GM21367 (cell line): Measurements from ENCODE around the gene ZDHHC5.
"Not testable (repeated sequence)": the region's sequence is repeated elsewhere in the genome, so short reads cannot be mapped to it uniquely, and the experiment has no call there.

Experiments
- ATAC-seq: cut with Tn5 transposase; IDR thresholded peaks from one replicate; pipeline ENCODE4 v1.9.1; 2021; ENCODE audit not compliant: unreplicated experiment

ZDHHC5 gene

DNA sequence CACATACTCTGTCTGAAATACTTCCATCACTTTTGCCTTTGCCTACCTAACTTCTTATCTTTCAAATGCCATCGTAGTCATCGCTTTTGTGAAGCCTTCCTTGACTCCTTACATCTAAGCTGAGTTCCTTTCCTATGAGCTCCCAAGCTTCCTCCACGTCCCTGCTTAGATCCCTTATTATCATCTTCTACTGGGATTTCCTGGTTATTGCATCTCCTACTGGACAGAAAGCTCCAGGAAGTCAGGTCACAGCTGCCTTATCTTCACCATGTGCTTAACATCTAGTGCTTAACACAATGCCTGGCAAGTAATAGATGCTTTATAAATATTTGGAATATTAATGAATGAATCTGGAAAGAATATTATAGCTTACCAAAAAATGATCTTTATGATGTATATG is 24.1 kb upstream of the ZDHHC5 start:
- ATAC-seq, result no peak

DNA sequence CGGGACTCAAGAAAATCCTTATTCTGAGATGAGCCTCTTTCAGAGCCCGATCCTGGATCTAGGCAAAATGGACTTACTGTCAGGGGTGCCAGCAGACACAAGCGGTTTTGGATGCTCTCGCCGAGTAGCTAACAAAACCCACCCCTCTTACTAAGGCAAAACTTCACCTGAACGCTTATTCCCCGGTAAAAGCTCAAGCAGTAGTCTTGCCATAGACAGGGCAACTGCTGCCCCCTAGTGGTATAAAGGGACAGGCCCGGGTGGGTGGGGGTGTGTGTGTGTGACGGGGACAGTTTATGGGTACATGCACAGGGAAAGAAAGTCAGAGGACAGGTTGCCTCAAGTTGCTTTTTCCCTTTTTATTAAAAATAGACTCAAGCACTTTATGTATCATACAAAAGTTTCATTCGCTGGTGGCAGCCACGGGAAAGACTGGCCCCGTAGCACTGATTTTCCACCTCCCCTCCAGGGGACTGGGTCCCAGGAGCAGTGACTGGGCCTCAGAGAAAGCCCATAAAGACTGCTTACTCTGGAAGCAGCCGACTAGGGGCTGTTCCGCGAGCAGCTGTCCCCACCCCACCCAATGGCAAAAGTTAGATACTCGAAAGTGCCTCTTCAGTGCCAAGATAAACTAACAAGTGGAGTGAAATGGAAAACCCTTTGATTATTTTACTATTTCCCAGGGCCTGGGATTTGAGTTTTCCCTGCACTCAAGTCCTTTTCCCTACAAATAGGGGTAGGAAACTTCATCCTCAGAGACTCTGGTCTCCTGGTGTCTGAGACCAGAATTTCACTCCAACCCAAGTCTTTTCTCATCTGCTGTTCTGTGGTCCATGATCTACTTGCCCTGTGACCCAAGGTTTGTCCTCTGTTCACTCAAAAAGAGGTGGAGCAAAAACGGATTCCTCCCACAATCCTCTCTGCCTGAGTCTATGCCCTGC is 22.9 kb upstream of the ZDHHC5 start:
- peak; percentile 48 for ATAC-seq

DNA sequence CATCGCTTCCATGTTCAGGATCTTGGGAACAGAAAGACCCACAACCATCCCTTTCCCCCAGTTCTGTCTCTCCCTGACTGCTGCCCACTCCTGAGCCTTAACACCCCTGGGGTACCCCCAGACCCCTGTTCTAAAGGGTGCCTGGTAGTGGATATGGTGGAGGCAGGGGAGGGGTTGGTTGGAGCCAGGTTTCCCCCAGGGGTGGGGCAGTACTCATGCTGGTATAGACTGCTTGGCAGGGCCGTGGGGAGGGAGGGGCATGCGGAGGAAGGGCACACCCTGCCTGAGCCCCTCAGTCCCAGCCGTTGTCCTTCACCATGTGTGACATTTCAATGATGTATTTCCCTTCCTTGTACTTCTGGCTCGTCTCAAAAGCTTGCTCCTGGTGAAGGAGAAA is 22.2 kb upstream of the ZDHHC5 start:
- ATAC-seq, result no peak

DNA sequence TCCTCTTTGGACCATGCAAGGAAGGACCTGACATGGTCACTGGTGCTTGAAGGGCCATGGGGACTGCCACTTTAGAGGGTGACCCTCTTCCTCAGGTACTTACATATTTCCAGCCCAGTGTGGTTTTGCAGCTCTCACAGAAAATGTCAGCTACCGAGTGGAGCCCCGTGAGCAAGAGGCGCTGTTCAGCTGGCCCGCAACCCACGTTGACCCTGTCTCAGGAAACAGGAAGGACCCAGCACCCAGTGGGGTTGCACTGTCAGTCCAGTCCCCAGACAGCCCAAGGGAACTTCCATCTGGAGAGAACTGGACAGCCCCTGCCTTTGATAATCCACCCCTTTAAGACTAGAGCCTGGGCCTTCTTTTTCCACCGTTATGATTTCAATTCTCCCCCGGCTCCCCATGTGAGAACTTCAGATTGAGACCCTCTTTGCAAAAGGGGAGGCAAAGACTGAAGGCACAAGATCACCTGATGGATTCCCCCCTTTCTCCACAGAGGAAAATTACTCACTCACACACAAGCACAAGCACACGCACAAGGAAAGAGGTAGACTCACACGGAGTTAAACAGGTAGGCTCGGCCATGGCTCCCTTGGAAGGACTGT is 21.6 kb upstream of the ZDHHC5 start:
- ATAC-seq, result no peak

DNA sequence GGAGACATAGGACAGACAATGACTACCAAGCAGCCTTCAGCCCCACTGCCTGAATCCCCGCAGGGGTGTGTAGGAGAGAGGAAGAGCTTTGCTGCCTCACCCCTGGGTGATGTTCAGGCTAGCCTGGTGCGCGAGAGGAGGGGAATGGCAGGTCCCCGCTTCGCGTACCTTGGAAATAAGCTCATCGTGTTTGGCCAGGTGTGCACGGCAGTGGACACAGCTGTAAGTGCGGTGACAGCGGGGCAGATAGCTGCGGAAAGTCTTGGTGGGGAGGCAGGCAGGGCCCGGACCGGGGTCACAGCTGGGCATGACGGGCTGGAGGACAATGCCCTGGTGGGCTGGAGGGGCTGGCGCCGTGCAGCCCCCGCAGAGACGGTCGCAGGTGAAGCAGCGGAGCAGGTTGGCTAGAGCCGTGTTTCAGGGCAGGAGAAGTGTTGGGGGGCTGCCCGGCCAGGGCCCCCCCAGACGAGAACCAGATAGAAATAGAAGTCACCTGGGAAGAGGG is 21.1 kb upstream of the ZDHHC5 start:
- ATAC-seq, result no peak

DNA sequence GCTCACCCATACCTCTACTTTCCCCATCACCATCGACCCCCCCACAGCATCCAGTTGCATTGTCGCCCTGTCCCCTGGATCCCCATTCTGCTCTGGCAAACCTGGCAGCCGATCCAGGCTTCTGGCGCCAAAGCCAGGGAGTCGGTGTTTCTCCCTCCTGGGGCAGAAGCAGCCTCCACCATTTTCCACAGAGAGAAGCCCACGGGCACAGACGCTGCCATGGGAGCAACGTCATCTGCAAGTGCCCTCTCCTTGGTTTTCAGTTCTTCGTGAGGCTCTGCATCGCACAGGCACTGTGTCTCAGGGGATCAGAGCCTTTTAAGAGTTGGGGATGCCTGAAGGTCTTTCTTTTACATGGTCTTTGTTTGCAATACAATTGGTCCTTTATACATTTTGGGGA is 20.5 kb upstream of the ZDHHC5 start:
- ATAC-seq, result no peak

DNA sequence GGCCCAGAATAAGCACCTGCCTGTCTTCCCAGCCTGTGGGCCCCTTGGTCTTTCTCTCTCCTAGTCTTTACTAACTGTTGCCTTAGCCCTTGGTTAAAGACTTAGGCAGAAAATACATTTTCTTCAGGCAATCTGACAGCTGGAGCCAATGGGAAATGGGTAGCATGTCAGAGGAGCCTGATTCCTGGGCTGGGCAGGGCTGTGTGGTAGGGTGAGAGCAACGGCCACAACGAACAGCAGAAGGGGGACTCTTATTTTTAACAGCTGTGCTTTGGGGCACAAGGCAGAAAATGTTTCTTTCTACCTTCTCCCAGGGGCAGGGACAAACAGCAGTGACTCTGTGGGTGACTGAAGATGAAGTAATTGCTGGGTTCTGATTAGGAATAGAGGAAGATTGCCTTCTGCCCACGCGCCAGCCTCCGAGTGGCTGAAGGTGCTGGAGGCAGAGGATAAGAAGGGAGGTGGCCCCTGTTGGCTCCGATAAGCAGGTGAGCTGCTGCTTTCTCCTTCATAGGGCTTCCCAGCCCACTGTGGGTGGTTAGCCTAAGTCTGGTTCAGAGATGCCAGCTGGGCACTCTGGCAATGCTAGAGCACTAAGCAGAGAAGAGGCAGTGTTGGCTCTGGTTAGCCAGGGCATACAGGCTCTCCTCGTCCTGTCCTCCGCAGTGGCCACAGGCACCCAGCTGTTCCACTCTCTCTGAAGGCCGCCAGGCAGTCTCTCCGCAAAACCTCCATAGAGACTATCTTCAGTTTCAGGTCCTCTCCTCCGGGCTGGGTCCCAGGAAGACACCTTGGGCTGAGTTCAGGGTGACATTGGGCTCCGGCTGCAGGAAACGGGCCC is 19.7 kb upstream of the ZDHHC5 start:
- ATAC-seq, result no peak

DNA sequence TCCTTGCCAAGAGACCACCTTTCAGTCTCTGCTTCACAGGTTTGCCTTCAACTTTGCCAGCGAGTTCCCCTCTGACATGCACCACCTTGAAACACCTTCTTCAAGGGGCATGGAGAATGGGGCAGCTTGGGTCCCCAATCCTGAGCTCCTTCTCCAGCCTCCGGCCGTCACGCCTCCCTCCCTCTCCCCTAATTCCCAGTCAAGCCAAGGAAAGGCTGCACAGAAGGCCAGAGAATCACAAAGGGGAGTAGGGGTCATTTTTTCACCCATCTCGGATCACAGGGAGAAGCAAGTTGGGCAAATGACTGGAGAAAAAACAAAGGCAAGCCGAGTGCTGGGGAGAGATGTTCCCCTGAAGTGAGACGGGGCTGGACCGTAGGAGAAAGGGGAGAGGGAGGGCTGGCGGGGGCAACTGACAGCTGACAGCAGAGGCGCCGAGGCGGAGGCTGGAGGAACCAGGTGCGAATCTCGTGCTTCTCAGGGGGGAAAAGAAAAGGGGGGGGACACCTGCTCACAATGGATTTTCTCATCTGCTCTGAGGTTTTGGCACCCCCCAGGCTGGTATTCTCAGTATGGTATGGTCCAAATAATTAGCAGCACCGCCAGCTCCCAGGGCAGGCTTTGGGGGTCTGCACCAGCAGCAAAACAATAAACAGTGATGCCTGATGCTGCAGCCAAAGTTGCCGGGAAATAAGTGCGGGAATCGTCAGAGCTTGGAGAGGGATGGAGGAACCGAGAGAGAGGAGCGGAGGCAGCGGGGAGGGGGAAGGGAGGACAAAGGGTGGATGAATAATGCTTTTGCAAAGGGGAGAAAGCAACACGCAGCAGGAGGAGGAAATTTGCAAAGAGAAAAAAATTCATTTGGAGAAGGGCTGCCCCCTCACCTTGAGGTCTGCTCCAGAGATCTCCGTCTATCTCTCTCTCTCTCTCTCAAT is 18.8 kb upstream of the ZDHHC5 start:
- ATAC-seq, result no peak

DNA sequence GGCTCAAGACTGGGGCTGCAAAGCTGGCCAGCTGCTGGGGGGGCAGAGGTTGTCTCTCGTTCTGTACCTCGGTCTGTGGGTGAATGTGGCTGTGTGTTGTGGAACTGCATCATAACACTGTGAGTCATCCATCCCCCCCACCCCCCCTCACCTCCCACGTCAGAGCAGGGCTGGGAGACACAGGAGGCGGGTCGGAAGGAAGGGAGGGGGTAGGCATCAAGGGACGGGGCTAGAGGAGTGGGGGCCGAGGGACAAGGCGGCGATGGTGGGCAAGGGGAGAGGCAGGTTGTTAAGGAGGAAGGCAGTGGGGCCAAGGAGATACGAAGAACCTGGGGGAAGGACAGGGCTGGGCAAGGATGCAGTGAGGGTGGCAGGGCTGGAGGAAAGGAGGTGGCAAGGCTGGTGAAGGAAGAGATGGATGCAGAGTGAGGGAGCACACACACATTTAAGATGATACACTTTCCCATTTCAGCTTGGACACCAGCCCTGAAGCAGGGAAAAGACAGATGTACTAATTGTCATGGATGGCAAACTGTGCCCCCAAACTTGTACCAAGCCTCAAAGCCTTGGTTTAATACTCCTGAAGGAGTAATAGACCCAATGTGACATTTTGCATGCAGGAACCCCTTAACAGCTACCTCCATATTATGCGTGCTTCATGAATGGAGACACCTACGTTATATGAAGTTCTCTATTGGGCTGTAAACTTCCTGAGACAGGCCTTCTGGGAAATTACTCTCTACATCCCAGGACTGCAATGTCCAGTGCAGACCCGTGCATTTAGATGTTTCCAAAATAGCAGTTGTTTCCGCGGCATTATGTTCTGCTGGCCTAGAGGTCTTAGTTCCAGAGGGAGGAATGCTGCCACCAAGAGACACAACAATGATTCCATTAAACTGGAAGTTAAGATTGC is 17.8 kb upstream of the ZDHHC5 start, which contains the start of gene YPEL4:
Gene YPEL4 (minus strand): TSS at position 87 of the 913 bp plus-strand sequence. CDS start 2,805 bp downstream, outside the sequence.
- ATAC-seq, result no peak

DNA sequence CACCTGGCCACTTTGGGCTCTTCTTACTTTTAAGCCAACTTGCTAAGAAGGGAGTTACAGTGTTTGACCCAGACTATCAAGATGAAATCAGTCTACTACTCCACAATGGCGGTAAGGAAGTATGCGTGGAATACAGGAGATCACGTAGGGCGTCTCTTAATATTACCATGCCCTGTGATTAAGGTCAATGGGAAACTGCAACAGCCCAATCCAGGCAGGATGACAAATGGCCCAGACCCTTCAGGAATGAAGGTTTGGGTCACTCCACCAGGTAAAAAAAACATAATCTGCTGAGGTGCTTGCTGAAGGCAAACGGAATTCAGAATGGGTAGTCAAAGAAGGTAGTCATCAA is 17.2 kb upstream of the ZDHHC5 start:
- no peak for ATAC-seq

DNA sequence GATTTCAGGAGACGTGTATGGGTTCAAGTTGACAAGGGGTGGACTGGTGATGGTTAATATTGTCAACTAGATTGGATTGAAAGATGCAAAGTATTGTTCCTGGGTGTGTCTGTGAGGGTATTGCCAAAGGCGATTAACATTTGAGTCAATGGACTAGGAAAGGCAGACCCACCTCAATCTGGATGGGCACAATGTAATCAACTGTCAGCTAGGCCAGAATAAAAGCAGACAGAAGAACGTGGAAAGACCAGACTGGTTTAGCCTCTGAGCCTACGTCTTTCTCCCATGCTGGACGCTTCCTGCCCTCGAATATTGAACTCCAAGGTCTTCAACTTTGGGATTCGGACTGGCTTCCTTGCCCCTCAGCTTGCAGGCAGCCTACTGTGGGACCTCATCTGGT is 16.5 kb upstream of the ZDHHC5 start:
- ATAC-seq, result no peak

DNA sequence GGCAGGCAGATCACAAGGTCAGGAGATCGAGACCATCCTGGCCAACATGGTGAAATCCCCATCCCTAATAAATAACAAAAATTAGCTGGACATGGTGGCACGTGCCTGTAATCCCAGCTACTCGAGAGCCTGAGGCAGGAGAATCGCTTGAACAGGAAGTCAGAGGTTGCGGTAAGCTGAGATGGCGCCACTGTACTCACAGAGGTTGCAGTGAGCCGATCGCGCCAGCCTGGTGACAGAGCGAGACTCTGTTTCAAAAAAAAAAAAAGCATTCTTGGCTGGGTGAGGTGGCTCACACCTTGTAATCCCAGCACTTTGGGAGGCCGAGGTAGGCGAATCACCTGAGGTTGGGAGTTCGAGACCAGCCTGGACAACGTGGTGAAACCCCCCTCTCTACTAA is 15.7 kb upstream of the ZDHHC5 start:
- ATAC-seq, result not testable (repeated sequence)

DNA sequence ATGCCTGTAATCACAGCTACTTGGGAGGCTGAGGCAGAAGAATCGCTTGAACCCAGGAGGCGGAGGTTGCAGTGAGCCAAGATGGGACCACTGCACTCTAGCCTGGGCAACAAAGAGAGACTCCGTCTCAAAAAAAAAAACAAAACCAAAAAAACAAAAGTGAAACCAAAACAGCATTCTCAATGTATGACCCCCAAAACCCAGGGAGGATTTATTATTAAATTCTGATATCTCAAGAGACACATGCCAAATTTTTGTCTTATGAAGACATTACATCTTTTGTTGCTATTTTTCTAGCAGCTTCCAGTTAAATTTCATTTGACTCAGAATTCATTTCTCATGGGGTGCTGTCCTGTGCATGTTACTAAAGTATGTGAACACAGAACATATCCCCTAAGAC is 15.3 kb upstream of the ZDHHC5 start:
- ATAC-seq, result no peak

DNA sequence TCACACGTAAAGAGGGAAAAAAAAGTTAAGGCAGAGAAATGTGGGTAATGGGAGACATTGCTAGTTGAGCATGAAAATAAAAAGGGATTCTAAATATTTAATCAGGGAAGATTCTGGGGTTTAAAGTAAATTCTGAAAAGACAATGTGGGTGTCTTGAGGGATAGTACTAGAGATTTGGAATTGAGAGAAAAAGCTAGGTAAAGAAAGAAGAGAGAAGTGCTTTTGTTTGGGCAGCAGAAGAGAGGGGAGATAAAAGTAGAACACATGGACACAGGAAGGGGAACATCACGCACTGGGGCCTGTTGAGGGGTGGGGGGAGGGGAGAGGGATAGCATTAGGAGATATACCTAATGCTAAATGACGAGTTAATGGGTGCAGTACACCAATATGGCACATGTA is 14.8 kb upstream of the ZDHHC5 start:
- no peak for ATAC-seq

DNA sequence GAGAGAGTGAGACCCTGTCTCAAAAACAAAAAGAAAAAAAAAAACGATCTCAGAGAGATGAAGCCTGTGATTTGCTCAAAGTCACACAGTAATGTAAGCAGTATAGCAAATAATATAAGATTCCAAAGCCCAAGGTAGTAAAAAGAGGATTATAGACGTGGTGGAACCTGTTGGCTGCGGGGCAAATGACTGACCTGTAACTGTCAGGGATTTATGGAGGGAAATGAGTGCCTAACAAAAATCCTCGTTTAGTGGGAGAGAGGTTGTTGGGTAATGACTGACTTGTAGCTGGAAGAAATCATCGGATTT is 11.1 kb upstream of the ZDHHC5 start:
- ATAC-seq, result no peak

DNA sequence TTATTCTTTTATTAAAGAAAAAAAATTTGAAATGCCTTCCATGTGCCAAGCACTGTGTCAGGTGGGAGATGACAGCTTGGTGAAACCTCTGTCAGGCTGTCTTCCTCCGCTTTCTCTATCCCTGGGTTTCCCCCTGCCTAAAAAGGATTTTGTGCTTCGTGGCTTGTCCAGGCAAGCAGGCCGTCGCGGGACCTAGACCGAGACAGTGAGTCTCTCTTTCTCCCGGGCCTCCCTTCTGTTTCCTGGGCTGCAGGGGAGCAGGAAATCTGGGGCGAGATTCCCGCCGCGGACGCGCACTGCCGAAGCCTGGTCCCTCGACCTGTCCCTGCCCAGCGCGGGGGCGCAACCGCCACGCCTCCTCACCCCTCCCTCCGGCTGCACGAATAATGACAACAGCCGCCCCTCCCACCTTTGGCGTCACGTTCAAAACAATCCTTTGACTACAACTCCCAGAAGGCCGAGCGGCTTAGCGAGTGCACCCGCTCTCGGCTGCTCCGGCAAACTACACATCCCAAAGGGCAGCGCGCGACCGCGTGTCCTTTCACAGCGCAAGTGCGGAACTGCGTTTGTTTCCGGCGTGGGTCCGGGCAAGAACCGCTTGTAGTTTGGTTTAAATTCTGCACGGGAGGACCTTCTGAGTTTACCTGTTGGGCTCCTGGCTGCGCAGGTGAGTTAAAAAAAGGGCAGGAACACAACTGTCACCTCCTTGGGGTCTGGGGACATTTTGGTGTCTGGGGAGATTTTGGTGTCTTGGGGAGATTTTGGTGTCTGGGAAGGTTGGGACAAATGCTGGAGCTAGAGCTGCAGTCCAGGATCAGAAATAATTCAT is 10.5 kb upstream of the ZDHHC5 start, which contains the start of gene CLP1:
Gene CLP1 (plus strand): TSS at position 569 of the 829 bp plus-strand sequence. CDS start 1,715 bp downstream, outside the sequence.
- peak; percentile 99 for ATAC-seq

DNA sequence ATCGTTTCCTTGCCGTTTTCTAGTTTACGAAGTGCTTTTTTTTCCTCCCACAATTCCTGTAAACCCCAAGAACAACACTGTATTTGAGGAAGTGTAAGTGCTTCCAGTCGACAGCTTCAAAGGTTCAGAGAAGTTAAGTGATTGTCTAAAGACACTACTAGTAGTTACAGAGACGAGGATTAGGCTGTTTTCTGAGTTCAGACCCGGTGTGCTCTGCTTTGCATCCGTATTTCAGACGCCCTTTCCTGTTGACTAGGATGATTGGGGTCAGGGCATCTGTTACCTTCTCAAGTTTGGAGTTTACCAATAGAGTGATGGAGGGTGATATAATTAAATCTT is 9.9 kb upstream of the ZDHHC5 start:
- no peak for ATAC-seq

DNA sequence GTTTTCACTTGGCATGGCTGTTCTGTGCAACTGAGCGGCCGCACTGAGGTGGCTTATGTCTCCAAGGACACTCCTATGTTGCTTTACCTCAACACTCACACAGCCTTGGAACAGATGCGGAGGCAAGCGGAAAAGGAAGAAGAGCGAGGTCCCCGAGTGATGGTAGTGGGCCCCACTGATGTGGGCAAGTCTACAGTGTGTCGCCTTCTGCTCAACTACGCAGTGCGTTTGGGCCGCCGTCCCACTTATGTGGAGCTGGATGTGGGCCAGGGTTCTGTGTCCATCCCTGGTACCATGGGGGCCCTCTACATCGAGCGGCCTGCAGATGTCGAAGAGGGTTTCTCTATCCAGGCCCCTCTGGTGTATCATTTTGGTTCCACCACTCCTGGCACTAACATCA is 8.2 kb upstream of the ZDHHC5 start:
- ATAC-seq, result no peak

DNA sequence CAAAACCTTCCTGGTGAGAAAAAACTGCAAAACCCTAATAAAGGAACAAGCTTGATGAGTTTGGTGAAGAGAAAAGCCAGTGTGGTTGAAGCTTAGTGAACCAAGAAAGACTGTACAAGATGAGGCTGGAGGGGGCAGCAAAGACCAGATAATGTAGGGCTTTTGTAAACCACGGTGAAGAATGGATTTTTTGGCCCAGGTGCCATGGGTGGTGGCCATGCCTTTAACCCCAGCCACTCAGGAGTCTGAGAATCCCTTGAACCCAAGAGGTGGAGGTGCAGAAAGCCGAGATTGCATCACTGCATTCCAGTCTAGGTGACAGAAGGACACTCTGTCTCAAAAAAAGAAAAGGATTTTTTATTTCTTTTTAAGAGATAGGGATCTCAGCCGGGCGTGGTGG is 5.0 kb upstream of the ZDHHC5 start:
- ATAC-seq, result no peak
